Stimulated activated effector memory CD8-positive, alpha-beta T cell treated with anti-CD3 and anti-CD28 coated beads, Interleukin-12 subunit alpha, Interleukin-12 subunit beta, amount 100 ng/mL, for 72 hours (primary cell): Measurements from ENCODE around the gene LAMTOR5.
"Not testable (repeated sequence)": the region's sequence is repeated elsewhere in the genome, so short reads cannot be mapped to it uniquely, and the experiment has no call there.

ENCODE experiments used
- ATAC-seq: fragments of 150-1000 bp; cut with Tn5 transposase; 2 replicates; pipeline ENCODE4 v1.10.0; 2021
- DNase-seq, 2 donors: peaks; one replicate each; pipeline ENCODE4 v3.0.0; 2021 to 2022; ENCODE audit warnings: low spot score in 2 of 2
- H3K27ac Mint-ChIP-seq: one replicate; pipeline ENCODE4 v1.8.0; 2022; ENCODE audit warnings: mild to moderate bottlenecking, mixed read lengths
- H3K36me3 Mint-ChIP-seq: one replicate; pipeline ENCODE4 v1.8.0; 2022; ENCODE audit warnings: mild to moderate bottlenecking, mixed read lengths
- H3K4me1 Mint-ChIP-seq: one replicate; pipeline ENCODE4 v1.8.0; 2022; ENCODE audit warnings: mixed read lengths
- H3K4me3 Mint-ChIP-seq: one replicate; pipeline ENCODE4 v1.8.0; 2022; ENCODE audit warnings: mild to moderate bottlenecking, mixed read lengths
- H3K9me3 Mint-ChIP-seq: one replicate; pipeline ENCODE4 v1.8.0; 2022; ENCODE audit warnings: mixed read lengths

LAMTOR5 gene

DNA sequence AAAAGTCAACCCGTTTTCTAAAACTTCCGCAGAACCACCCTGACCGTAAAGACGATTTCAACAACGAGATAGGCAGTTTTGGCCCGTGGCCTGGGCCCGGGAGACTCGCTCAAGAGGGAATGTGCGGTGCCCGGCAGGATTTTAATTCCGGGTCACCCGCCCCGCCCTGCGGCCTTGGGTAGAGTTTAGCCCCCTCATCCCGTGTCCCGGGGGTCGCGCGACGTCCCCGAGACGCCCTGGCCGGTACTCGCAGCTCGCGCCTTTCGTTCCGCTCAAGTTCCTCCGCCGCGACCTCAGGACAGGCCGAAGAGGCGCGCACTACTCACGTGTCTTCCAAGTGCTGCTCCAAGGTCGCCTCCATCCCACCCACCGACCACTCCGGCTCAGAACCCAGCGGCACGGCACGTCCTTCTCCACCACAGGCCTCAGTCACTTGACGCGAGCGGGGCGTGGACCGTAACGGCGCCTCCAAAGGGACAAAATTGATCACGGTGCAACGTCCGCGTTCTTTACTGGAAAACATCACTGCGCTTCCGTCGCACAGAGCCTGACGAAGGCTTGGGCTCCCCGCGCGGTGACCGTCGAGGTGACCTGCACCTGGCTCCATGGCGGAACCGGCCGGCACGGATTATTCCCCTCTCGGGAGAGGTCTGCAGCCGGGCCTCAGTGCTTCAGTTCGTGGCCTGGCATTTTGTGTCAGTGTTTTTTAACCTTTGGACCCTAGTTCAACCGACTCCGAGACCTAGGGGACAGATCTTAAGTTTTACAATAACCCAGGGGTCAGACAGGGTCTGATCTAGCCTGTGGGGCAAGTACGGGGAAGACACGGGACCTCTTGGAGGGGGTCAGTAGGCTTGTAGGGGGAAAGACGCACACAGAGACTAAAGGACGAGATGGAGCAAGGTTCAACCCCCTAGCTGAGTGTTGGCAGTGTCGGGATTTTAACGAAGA, at the start of gene LAMTOR5:
Gene LAMTOR5, minus strand, starts transcription at position 435 of the 951 bp plus-strand sequence. Its CDS starts 74 bp downstream, at position 361.
- Mint-ChIP-seq H3K9me3 (no peaks in the 10 kb centered on the region), H3K27ac (peak within 1 kb of the TSS; percentile 99), H3K4me1 (peaks cover 19% of the 10 kb centered on the region), H3K36me3 (peaks cover 39% of the 10 kb centered on the region), H3K4me3 (peak within 1 kb of the TSS; percentile 100)
- peak; percentile 77 to 94 for DNase-seq
- ATAC-seq, result peak; percentile 98

- ATAC-seq (no peak), DNase-seq (no peak)
- Mint-ChIP-seq H3K9me3 (no peaks in the 10 kb centered on the region), H3K27ac (peak overlapping the region; percentile 43), H3K4me1 (no peaks in the 10 kb centered on the region), H3K36me3 (no peaks in the 10 kb centered on the region), H3K4me3 (no peak overlapping the region)
These were observed 49.7 kb upstream of the LAMTOR5 start for GRCh38 chr1:110457206-110457605.

GRCh38 chr1:110455151-110455550, 47.7 kb upstream of the LAMTOR5 start:
- Mint-ChIP-seq H3K4me3 (no peak overlapping the region), H3K36me3 (no peaks in the 10 kb centered on the region), H3K27ac (no peak overlapping the region), H3K4me1 (no peaks in the 10 kb centered on the region), H3K9me3 (no peaks in the 10 kb centered on the region)
- no peak for DNase-seq
- ATAC-seq, result no peak

DNA sequence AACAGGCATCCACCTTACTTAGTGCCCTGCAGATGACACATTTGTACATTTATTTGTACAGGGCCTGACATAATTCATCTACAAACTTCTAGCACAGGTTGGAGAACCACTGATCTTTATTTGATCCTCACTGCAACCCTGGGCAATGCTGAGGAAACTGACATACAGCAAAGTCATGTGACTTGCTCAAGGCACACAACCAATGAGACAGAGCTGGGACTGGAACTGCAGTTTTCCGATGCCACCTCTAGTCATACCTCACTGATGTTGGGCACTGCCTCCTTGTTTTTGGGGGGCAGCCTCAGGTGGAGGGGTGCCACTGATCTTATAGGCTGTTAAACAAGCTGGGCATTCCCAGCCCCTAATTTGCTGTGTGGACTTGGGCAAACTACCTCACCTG, 46.8 kb upstream of the LAMTOR5 start:
- H3K4me3 Mint-ChIP-seq, result no peak overlapping the region
- H3K27ac Mint-ChIP-seq, result no peak overlapping the region
- DNase-seq (no peak), ATAC-seq (no peak)
- no peaks in the 10 kb centered on the region for H3K4me1 Mint-ChIP-seq
- no peaks in the 10 kb centered on the region for H3K9me3 Mint-ChIP-seq
- H3K36me3 Mint-ChIP-seq, result no peaks in the 10 kb centered on the region

DNA sequence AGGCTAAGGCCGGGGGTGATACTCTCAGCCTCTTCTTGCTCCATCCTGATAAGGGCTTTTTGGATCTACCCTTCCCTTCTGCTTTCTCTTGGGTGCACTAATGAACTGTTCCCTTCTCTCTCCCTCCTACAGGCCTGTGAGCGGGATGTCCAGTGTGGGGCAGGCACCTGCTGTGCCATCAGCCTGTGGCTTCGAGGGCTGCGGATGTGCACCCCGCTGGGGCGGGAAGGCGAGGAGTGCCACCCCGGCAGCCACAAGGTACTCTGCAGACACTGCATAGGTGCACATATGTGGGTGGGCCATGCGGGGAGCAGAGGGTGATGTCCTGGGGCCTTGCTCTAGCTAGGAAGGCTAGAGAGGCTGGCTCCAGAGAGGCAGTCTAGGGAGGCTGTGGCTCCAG, 46.3 kb upstream of the LAMTOR5 start:
- Mint-ChIP-seq H3K9me3 (no peaks in the 10 kb centered on the region), H3K36me3 (no peaks in the 10 kb centered on the region), H3K4me3 (no peak overlapping the region), H3K27ac (no peak overlapping the region), H3K4me1 (no peaks in the 10 kb centered on the region)
- DNase-seq (no peak), ATAC-seq (peak; percentile 19)

GRCh38 chr1:110452330-110452729, 44.8 kb upstream of the LAMTOR5 start:
- ATAC-seq (no peak), DNase-seq (no peak)
- Mint-ChIP-seq H3K27ac (peak overlapping the region; percentile 15), H3K9me3 (no peaks in the 10 kb centered on the region), H3K4me1 (no peaks in the 10 kb centered on the region), H3K36me3 (no peaks in the 10 kb centered on the region), H3K4me3 (no peak overlapping the region)

DNA sequence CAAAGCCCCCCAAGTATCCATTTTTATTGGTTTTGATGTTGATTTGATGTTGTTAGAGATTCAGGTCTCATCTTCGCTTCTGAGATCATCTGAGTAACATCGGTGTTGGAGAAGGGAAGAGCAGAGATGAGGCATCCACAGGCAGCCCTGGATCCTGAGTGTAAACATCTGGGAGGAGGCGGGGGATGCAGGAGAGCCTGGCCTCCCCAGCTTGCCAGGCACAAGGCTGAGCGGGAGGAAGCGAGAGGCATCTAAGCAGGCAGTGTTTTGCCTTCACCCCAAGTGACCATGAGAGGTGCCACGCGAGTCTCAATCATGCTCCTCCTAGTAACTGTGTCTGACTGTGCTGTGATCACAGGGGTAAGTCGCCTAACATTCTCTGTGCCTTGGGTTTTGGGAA, 43.4 kb upstream of the LAMTOR5 start, which contains the start of gene PROK1:
Gene PROK1, plus strand, starts transcription at position 221 of the 400 bp plus-strand sequence. Its CDS starts 68 bp downstream, at position 289.
- Mint-ChIP-seq H3K27ac (no peak within 1 kb of the TSS), H3K36me3 (no peaks in the 10 kb centered on the region), H3K9me3 (no peaks in the 10 kb centered on the region), H3K4me3 (no peak within 1 kb of the TSS), H3K4me1 (no peaks in the 10 kb centered on the region)
- DNase-seq (no peak), ATAC-seq (no peak)

GRCh38 chr1:110449661-110450651, 42.5 kb upstream of the LAMTOR5 start:
- Mint-ChIP-seq H3K9me3 (no peaks in the 10 kb centered on the region), H3K27ac (no peak overlapping the region), H3K36me3 (no peaks in the 10 kb centered on the region), H3K4me3 (no peak overlapping the region), H3K4me1 (no peaks in the 10 kb centered on the region)
- ATAC-seq, result no peak
- DNase-seq, result no peak

DNA sequence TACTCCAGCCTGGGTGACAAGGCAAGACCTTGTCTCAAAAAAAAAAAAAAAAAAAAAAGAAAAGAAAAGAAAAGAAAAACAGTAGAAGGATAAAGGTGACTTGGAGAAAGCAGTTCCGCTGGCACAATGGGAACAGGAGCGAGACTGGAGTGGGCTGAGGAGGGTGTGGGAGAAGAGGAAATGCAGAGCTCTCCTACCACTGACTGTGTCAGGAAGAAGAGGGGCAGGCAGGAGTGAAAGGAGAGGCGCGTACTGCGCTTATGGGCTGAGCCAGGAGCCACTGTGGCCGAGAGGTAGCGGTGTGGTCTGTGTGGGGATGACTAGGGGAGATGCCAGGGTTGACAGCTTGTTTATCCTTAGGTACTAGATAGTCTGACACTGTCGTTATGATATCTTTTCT, 37.1 kb upstream of the LAMTOR5 start:
- Mint-ChIP-seq H3K36me3 (no peaks in the 10 kb centered on the region), H3K27ac (no peak overlapping the region), H3K4me1 (no peaks in the 10 kb centered on the region), H3K9me3 (no peaks in the 10 kb centered on the region), H3K4me3 (no peak overlapping the region)
- ATAC-seq (no peak), DNase-seq (no peak)

DNA sequence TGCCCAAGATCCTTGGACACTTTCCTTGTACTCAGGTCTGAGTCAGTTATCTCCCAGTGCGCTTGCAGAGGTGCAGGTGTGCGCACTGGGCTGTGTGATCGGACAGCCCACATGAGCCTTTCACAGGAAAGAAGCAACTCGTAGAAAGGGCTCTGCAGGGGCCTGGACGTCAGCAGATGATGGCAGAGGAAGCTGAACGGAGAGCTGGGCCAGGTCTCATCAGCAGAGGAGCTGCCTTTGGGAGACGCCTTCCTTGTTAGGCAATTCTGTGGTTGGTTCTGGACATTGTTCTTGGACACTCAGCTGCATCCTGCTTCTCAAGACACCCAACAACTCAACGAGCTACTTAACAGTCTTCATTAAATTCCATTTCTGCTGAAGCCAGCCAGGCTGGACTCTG, 36.0 kb upstream of the LAMTOR5 start:
- Mint-ChIP-seq H3K9me3 (no peaks in the 10 kb centered on the region), H3K36me3 (no peaks in the 10 kb centered on the region), H3K4me1 (no peaks in the 10 kb centered on the region), H3K27ac (no peak overlapping the region), H3K4me3 (no peak overlapping the region)
- ATAC-seq (no peak), DNase-seq (no peak)

DNA sequence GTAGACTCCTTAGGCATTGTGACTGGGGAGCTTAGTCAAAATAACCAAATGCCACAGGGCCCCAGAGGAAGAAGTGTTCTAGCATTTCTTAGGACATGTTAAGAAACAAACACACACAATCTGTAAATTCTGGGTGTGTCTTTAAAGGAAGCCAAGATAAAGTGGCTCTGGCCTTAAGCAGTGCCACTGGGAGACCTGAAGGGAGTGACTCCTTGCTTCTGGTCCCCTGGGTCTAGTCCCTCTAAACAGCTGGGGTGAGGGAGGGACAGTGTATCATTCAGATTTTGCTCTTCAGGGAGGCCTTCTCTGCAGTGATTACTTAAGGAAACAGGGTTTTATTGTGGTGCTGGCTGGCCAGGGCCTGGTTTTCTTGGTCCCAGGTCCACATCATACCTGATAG, 34.4 kb upstream of the LAMTOR5 start:
- H3K4me3 Mint-ChIP-seq, result no peak overlapping the region
- H3K36me3 Mint-ChIP-seq, result no peaks in the 10 kb centered on the region
- no peak overlapping the region for H3K27ac Mint-ChIP-seq
- DNase-seq (no peak), ATAC-seq (no peak)
- no peaks in the 10 kb centered on the region for H3K9me3 Mint-ChIP-seq
- no peaks in the 10 kb centered on the region for H3K4me1 Mint-ChIP-seq

- H3K36me3 Mint-ChIP-seq, result no peaks in the 10 kb centered on the region
- no peak overlapping the region for H3K4me3 Mint-ChIP-seq
- no peak overlapping the region for H3K27ac Mint-ChIP-seq
- DNase-seq (no peak), ATAC-seq (no peak)
- H3K9me3 Mint-ChIP-seq, result no peaks in the 10 kb centered on the region
- H3K4me1 Mint-ChIP-seq, result no peaks in the 10 kb centered on the region
These were observed 33.4 kb upstream of the LAMTOR5 start for GRCh38 chr1:110440877-110441276.

- not testable (repeated sequence) for DNase-seq, H3K36me3 Mint-ChIP-seq, H3K4me1 Mint-ChIP-seq, H3K27ac Mint-ChIP-seq, H3K4me3 Mint-ChIP-seq, ATAC-seq, H3K9me3 Mint-ChIP-seq
These were observed 32.4 kb upstream of the LAMTOR5 start for GRCh38 chr1:110439873-110440272.

DNA sequence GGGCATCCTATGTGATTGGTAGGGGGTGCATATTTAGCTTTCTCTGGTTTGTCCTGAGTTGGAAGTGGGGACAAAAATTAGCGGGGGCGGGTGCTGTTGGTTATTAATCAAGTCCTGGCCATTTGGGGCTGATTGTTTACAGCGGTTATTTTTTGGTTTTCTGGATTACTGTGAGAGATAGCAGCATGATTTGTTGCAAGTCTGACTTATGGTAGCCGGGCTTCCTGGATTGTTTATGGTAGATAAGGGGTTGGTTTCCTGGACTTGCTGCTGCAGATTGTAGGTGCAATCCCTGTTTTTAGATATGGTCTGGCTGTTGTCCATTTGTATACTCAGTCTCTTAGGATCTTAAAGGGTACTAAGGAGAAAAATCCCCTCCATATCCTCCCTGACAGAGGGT, 31.4 kb upstream of the LAMTOR5 start:
- no peak for DNase-seq
- no peaks in the 10 kb centered on the region for H3K9me3 Mint-ChIP-seq
- H3K4me3 Mint-ChIP-seq, result no peak overlapping the region
- H3K4me1 Mint-ChIP-seq, result no peaks in the 10 kb centered on the region
- no peak overlapping the region for H3K27ac Mint-ChIP-seq
- ATAC-seq, result no peak
- H3K36me3 Mint-ChIP-seq, result no peaks in the 10 kb centered on the region

DNA sequence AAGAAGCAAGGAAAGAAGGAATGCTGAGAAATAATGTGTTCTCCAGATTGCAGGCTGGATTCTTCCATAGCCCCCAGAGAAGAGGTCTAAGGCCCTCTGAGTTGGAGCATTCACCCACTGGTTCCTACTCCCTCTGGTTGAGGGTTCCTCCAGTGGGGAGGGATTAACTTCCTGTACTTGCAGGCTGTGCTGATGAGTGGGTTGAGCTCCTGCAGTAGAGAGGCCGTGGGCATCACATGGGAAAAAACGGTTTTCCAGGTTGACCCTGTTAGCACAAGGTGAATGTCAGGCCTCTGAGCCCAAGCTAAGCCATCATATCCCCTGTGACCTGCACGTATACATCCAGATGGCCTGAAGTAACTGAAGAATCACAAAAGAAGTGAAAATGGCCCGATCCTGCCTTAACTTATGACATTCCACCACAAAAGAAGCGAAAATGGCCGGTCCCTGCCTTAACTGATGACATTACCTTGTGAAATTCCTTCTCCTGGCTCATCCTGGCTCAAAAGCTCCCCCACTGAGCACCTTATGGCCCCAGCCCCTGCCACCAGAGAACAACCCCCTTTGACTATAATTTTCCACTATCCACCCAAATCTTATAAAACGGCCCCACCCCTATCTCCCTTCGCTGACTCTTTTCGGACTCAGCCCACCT, 30.3 kb upstream of the LAMTOR5 start:
- not testable (repeated sequence) for H3K27ac Mint-ChIP-seq, DNase-seq, H3K36me3 Mint-ChIP-seq

More for the DNA sequence above, 30.3 kb upstream of the LAMTOR5 start:
- not testable (repeated sequence) for H3K4me3 Mint-ChIP-seq, ATAC-seq, H3K4me1 Mint-ChIP-seq, H3K9me3 Mint-ChIP-seq
